Stimulated activated CD8-positive, alpha-beta memory T cell treated with anti-CD3 and anti-CD28 coated beads, Interleukin-4, amount 100 ng/mL, for 24 hours (primary cell): ENCODE measurements around the gene CREB5.

Source experiments
- DNase-seq: peaks from one replicate; pipeline ENCODE4 v3.0.0-alpha.2; 2020; ENCODE audit warnings: low read depth

CREB5 gene

DNA sequence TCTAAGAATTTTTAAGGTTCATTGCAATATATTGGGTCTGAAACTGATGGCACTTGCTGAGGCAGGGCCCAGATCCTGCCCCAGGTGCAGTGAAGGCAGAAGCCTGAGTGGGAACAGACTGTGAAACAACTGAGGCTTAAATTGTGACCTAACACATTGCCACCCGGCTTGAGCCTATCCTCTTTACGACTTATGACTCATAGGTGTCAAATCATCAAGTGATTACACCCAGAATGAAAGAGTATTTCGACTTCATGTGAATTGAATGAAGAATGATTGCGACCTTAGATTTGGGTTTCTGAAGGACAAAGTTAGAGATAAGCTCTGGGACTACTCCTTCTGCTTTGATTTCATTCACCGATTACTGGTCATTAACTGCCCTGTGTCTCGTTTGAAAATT lies 200.9 kb downstream of the CREB5 start:
- DNase-seq = no peak

DNA sequence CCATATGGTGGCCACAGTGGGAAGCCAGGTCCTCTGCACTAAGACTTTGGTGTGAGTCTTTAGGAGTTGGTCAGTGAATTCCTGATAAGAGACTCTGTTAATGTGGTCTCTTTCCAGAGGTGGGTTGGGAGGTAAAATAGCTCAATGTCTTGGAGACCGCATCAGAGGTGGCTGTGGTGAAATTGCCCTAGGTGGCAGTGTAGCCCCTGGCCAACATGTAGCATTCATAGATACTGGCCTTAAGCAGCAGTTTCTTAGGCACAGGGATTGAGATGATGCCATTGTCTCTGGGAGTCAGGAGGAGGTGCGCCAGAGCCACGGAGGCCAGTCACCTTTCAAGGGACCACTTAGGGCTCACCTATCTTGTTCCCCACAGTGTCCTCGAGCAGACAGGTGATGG lies 202.8 kb downstream of the CREB5 start:
- DNase-seq = no peak

DNA sequence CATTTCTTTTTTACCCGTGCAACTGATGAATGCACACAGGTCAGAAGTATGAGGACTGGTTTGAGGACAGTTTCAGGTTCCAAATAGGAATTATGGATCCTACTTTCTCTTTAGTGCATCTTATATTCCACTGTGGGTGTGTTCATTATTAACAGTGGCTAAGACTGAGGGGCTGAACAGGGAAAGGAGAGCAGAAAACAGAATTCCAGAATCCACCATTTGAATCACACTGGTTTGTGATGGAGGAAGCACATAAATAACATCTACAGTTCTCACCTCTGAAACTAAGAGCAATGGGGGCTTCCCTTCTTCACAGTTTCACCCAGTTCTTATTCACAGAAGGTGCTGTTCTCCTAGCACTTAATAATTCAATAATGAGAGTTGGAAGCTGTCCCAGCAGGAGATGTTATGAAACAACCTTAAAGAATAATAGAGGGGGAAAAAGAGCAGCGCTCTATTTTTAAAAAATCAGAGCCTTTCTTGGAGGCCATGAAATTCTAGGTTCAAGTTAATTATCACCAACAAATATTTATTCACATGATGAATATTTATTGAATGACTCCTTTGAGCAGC lies 205.1 kb downstream of the CREB5 start:
- no peak for DNase-seq

DNA sequence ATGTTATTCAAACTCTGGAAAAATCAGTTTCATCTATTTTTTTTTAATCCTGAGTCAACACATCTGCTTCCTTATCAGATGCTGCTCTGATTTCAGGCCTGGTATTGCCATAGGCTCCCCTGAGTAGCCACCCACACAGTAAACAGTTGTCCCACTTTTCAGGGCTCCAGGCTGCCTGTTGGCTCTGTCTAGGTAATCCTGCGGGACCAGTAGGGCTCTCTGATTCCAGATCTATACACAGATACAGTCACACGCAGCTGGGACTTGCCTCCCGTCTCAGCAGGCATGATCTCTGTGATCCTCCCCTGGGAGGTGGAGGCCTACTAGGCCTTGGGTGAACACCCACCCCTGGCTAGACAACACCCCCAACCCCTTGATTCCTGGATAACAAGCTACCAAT lies 206.1 kb downstream of the CREB5 start:
- no peak for DNase-seq

DNA sequence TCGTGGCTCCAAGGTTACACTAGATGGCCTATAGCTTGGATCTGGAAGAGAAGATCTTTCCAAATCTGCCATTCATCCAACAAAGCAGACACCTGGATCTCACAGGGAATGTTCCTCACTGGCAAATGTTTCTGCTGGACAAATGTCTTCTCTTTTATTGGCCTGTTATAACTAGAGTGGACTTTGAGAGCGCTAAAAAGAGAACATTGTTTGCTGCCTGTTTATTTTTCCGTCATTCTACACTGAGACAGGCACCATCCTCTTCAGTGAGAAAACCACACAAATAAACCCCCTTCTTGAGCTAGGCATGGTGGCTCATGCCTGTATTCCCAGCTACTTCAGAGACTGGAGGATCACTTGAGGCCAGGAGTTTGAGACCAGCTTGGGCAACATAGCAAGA lies 206.9 kb downstream of the CREB5 start:
- DNase-seq = no peak

DNA sequence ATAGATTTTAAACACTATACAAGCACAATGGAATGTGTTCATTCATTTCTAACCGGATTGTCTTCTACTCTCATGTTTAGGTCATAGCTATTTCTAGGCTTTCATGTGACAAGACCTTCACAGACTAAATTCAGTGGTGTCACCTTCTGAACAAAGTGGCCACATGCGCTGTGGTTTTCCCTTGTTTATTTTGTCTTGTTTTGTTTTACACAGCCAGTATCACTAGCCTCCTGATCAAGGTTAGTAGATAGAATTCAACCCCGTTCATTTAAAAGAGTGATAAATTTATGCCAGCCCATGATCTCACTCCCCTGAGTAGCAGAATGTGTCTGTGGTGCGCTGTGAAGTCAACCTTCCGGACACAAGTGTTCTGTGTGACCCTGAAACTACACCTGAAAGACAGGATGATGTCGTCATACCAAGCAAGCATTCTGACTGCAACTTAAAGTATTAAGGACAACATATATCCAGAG lies 209.1 kb downstream of the CREB5 start:
- no peak for DNase-seq

DNA sequence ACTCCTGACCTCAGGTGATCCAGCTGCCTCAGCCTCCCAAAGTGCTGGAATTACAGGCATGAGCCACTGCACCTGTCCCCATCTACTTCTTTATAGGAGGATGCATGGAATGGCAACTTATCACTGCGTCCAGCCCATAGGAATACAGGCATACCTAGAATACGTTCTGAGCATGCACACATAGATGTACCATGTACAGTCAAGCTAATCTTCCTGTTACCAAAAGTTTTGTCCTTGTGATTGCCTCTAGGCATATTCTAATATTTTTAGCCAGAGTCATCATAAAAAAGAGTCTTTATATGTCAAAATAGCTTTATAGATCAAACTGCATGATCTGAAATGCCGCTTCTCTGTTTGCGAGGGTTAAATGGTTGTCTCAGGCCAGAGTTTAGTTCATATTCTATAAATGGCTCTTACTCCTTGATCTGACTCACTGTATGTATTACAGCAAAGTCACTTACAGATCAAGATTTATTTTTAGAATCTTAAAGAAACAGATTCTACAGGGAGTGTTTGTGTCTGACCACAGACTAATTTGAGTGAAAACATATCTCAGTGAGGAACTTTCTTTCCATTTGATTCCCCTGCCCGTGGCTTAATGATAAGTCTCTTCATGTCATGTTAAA lies 210.9 kb downstream of the CREB5 start:
- no peak for DNase-seq

DNA sequence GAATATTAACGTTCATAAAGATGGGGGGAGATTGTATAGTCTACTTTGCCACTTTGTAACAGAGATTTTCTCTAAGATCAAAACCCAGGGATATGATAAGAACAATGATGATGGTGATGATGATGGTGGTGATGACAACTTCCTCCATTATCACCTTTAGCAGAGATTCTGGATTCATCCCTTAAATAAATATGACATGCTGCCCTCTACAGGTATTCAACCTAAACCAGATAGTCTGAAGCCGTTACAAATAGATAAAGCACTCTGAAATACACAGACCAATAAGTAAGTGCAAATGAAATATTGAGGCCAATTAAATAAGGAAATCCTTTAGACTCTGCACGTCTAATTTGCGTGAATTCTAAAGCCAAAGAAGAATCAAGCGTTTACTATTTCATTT lies 211.5 kb downstream of the CREB5 start:
- DNase-seq = no peak

DNA sequence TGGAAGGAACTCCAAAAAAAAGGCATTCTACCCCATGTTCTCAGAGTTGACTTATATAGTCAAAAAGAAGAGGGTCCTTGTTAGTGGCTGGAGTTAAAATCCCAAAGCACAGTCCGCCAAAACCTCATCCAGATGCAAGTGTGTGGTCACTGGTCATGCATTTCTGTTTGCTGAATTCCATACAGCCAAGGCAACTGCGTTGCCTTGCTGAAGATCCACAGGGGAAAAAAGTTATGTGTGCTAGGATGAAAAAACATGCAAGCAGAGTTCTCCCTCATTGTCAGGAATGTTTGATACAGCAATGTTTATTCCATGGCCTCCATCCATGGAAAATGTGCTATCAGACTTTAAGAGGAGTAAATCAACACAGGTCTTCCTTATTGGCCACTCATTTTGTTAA lies 213.1 kb downstream of the CREB5 start:
- DNase-seq = no peak

DNA sequence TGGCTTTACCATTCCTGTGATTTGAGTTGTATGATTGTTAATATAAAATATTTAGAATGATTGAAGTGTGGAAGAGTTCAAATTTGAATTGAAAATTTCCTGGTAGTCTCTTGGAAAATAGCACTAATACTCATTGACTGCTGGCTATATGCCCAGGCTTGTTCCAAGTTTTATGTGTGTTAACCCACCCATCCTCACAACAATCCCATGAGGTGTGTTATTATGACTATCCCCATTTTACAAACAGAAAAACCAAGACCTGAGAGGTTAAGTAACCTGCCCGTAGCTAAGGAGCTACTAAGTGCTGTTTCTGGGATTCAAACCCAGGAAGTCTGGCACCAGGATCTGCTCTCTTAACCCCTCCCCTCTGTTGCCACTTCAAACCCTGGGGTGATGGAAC lies 213.9 kb downstream of the CREB5 start:
- no peak for DNase-seq

DNA sequence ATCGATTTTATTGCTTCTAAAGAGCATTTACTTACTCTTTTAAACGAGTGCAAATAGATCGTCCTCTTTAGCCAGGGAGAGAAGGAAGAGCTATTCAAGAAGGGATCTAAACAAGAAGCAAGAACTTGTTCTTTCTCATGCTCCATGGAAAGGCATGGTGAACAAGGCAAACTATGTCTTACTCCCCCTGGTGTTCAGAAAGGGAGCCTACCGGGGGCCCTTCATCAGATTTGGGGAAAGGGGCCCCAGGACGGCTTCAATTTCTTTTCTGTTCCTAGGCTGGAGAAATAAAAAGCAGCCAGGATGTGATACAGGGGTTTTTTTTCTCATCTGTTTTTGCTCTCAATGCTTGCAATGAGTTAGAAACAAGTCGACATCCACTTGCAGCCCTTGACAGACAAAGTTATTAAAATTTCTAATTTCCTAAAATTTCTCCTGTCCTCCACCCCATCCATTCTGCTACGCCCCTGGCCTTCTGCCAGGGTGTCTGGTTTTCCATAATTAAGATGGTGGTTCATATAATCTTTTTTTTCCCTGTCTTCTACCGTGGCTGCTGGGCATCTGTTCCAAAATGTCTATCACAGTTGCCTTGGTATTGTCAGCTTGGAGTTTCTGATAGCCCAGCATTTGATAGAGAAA lies 214.4 kb downstream of the CREB5 start:
- DNase-seq = no peak

DNA sequence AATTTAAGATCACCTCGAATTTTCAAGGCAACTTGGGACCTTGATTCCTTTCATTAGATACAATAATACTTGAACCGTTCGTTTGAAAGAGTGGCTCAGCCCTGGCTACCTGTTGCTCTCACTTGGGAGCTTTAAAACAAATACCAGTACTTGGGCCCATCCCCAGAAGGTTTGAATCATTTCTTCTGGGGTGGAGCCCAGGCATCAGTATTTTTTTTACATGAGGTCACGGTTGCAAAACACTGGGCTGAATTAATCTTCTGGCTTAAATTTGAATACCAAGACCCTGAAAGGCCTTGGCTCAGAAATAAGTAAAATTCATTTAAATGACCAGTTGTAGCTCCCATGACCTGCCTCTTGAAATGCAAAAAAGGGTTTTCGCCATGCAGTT lies 214.9 kb downstream of the CREB5 start:
- no peak for DNase-seq

DNA sequence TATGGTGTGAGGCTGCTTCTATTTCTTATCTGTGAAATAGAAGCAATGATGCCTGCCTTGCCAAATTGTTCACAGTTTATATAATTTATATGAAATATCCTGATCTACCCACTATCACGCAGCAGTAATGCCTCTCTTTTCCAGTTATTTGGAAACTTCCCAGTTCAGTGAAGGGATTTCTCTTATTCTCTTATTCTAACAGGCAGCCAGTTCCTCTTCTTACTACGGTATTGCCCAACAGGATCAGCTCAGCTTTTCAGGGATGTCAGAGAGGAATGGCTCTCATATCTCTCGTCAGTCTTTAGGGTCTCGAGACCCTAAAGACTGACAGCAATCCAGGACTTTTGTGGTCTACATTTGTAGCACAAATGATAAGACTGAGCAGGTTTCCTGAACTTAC lies 215.6 kb downstream of the CREB5 start:
- no peak for DNase-seq

DNA sequence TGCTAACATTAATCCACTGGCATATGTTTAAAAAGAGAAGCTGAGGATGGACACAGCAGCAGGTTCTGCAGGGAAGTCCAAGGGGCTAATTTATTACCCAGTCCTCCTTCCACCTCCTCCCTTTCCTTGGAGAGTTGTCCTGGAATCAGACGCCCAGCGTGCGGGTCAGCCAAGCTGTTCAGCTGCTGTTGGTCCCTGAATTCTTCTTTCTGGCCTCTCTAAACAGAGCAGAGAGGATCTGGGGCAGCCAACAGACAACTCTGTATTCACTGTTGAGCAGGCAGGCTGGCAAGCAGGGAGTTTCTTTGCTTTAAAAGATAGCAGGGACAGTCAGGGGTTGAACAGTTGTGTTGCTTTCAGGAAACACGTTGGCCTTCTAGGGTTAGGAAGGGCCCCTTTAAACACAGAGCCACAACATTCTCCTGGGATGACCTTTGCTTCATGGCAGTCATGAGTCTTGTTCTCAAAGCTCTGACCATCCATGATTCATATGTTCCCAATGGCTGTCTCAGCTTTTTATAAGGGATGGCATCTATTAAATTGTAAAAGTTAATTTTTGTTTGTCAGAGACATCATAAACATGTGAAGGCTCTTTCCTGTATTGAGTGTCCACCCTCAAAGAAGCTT lies 217.0 kb downstream of the CREB5 start:
- no peak for DNase-seq

DNA sequence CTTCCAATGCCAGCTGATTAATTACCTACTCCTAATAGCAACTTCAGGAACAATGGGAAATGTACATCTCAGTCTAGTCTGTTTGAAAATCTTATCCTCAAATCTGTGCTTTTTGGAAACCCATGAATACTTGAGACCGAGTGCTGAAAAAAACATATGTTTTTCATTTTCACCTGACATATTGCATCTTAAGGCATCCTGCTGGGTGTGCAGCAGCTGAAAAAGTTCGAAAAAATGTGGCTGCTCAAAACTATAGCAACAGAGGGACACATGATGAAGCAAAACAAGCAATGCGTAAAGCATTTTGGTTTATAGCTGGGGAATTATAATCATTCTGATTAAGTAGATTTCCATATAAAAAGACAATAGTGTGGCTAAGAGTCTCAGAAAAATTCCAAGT lies 218.0 kb downstream of the CREB5 start:
- DNase-seq = no peak

DNA sequence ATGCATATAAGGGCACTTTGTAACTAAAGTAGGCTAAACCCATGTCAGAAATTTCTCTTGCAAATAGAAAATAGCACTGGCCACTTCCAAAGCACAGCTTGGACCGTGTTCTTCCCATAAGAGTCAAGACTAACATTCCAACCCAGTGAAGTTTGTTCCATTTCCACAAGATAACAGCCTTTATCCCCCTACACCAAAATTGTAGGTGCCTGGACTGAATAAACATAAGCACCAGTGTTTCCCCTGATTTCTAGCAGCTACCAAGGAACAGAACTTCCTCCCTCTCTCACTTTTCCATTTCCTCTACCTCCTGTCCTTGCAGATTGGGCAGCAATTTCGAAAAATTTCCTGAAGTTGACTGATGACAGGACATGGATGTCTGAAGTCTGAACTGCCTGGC lies 219.7 kb downstream of the CREB5 start:
- no peak for DNase-seq

DNA sequence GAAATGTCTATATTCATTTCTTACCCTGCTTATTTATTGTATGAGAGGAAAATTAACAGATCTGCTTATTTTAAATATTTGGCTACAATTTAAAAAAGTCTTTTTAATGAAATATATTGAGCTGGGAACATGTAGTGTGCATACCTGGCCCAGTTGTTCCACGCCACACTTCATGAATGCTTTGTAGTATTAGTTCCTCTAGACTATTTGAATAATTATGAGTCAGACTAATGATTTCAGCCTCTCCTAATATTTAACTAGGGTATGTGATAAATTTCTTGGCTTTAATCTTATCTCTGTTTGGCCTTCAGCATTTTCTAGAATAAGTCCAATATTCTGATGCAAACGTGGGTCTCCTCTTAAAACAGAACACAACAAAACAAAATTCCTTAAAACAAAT lies 226.6 kb downstream of the CREB5 start:
- DNase-seq = no peak

DNA sequence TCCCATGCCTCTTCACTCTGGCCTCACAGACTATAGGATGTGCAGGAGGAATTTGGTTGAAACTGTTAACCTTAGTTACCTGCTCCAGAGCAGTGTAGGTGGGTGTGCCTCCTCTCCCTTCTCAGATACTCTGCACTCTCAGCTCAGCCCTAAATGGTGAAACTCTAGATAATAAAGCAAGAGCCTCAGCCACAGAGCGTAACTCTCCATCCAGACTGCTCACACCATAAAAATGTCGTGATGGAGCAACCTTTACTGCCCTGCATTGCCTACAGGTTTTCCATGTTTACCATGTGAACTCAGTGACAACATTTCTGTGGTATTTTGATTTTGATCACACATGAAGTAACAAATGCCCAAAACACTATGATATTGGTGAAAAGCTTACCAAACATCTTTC lies 227.7 kb downstream of the CREB5 start:
- no peak for DNase-seq

DNA sequence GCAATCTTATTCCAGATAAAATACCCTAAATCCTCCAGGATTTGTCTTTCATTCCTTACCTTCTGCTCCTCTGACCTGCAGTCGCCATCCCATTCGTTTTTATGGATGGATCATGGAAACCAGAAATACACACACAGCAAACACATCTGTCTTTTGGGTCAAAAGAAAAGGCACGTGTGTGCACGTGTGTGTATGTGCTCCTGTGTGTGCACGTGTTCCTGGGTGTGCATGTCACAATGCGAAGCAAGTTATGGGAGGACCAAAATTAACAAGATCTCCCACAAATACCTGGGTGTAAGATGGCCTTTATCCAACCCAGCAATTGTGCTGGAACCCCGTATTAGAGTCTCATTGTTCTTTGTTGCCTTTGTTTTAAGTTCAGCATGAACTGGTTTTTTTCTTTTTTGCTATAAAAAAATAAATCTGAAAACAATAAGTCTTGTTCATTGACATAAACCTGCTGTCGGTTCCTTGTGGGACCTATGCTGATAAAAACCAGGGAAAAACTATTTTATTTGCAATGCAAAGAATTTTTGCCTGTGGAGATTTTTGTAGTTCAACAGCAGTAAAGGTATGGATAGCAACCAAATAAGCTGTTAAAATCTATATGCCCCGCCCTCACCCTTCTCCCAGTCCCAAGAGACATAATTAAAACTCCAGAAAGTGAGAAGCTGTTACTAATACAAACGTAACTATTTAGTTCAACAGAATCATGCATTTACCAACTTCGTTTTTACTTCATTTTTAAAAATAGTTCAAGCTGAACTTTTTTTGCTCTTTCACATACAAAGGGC lies 229.6 kb downstream of the CREB5 start:
- DNase-seq = no peak

DNA sequence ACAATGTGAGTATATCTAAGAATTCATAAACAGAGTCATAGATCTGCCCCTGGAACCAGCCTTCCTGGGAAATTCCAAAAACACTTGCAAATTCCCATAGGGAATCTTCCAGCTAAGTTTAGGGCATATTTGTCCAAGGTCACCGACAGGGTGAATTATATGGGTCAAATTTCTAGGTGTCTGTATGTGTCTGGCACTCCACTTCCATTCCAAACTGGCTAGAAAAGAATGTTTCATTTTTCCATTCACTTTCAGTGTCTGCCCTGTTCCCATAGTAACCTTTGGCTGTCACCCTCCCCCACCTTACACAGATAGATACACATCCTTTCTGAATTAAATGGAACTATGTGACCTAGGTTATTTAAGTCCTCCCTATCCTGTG lies 230.9 kb downstream of the CREB5 start:
- DNase-seq = no peak

DNA sequence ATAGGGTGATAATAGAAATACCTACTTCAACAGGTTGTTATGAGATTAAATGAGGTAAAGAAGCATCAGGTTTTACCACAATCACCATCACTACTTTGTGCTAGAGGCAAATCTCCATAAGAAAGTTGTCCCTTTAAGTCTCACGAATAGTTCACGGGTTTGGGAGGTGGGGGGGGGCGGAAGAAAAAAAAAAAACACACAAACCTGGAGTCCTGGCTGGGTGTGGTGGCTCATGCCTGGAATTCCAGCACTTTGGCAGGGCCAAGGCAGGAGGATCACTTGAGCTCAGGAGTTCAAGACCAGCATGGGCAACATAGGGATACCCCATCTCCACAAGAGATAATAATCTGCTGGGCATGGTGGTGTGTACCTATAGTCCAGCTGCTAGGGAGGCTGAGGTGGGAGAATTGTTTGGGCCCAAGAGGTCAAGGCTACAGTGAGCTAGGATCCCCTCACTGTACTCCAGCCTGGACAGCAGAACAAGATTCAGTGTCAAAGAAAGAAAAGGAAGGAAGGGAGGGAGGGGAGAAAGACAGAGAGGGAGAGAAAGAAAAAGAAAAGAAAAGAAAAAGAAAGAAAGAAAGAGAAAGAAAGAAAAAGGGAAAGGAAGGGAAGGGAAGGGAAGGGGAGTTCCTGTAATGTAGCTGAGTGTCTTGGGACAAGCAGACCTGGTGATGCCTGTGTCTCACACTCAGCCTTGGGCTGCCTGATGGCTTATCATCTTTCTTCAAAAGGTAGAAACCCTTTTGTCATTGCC lies 231.4 kb downstream of the CREB5 start:
- no peak for DNase-seq

DNA sequence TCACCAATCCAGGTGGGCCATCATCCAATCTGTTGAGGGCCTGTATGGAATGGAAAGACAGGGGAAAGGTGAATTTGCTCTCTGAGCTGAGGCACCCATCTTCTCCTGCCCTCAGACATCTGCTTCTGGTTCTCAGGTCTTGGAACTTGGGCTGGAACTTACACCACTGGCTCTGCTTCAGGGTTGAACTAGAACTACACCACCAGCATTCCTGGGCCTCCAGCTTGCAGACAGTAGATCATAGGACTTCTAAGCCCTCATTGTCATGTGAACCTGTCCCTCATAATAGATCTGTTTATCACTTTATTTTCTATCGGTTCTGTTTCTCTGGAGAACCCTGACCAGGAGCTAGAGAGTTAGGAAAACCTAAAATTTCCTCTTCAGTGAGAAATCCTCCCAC lies 233.5 kb downstream of the CREB5 start:
- no peak for DNase-seq
